ENCODE measurements around the gene NCOR1.

NCOR1 gene

GRCh38 chr17:16187642-16188041, 27.7 kb downstream of the NCOR1 start:
- TF ChIP-seq CTCF (IDR thresholded peaks at IDR 0.05; ENCODE audit: low read depth, low read length, poor library complexity, severe bottlenecking), result no peak
- no peak for TF ChIP-seq EZH2phosphoT487 (IDR thresholded peaks at IDR 0.05; ENCODE audit: borderline replicate concordance, low read length)
- H3K27ac ChIP-seq (ENCODE audit: low read depth, low read length), result no peak overlapping the region
- H3K9me3 ChIP-seq (ENCODE audit: control insufficient read depth, insufficient read depth, low read length), result no peaks in the 10 kb centered on the region
- H3K4me3 ChIP-seq (ENCODE audit: low read length), result no peak overlapping the region
- no peaks in the 10 kb centered on the region; the same call in 1 of the 2 replicates for H4K20me1 ChIP-seq (ENCODE audit: control insufficient read depth, insufficient read depth, low read depth, low read length)
- no peaks in the 10 kb centered on the region for H3F3A ChIP-seq (ENCODE audit: control insufficient read depth, insufficient read depth)
- H3K36me3 ChIP-seq (ENCODE audit: control insufficient read depth, low read length), result peaks cover 42% of the 10 kb centered on the region
- peaks cover 21% of the 10 kb centered on the region for H3K4me1 ChIP-seq (ENCODE audit: control insufficient read depth, low read length)
- H3K79me2 ChIP-seq (ENCODE audit: control insufficient read depth, low read length), result peaks cover 65% of the 10 kb centered on the region
- H3K27me3 ChIP-seq (ENCODE audit: control insufficient read depth, low read length), result no peaks in the 10 kb centered on the region
- H3K9me2 ChIP-seq (replicated peaks; ENCODE audit: control insufficient read depth, low read length), result no peaks in the 10 kb centered on the region
- H3K4me2 ChIP-seq (ENCODE audit: low read length), result no peak overlapping the region

GRCh38 chr17:16181581-16181980, 33.8 kb downstream of the NCOR1 start:
- no peaks in the 10 kb centered on the region for H3K9me3 ChIP-seq (ENCODE audit: control insufficient read depth, insufficient read depth, low read length)
- no peak overlapping the region for H3K4me2 ChIP-seq (ENCODE audit: low read length)
- H3K27ac ChIP-seq (ENCODE audit: low read depth, low read length), result no peak overlapping the region
- H4K20me1 ChIP-seq (ENCODE audit: control insufficient read depth, insufficient read depth, low read depth, low read length), result no peaks in the 10 kb centered on the region; the same call in 1 of the 2 replicates
- peaks cover 3% of the 10 kb centered on the region for H3K4me1 ChIP-seq (ENCODE audit: control insufficient read depth, low read length)
- no peaks in the 10 kb centered on the region for H3K9me2 ChIP-seq (replicated peaks; ENCODE audit: control insufficient read depth, low read length)
- H3K27me3 ChIP-seq (ENCODE audit: control insufficient read depth, low read length), result no peaks in the 10 kb centered on the region
- TF ChIP-seq EZH2phosphoT487 (IDR thresholded peaks at IDR 0.05; ENCODE audit: borderline replicate concordance, low read length), result no peak
- TF ChIP-seq CTCF (IDR thresholded peaks at IDR 0.05; ENCODE audit: low read depth, low read length, poor library complexity, severe bottlenecking), result no peak
- H3K79me2 ChIP-seq (ENCODE audit: control insufficient read depth, low read length), result peaks cover 69% of the 10 kb centered on the region
- no peaks in the 10 kb centered on the region for H3F3A ChIP-seq (ENCODE audit: control insufficient read depth, insufficient read depth)
- H3K36me3 ChIP-seq (ENCODE audit: control insufficient read depth, low read length), result peaks cover 26% of the 10 kb centered on the region
- H3K4me3 ChIP-seq (ENCODE audit: low read length), result no peak overlapping the region

DNA sequence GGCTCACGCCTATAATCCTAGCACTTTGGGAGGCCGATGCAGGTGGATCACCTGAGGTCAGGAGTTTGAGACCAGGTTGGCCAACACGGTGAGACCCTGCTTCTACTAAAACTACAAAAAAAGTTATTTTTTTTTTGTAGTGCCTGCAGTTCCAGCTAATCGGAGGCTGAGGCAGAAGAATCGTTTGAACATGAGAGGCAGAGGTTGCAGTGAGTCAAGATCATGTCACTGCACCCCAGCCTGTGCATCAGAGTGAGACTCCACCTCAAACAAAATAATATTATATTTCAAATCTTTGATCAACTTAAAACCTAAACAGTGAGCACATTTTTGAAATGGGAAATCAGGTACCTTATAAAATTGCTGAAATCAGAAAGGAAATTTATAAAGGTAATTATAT, 36.5 kb downstream of the NCOR1 start:
- TF ChIP-seq CTCF (IDR thresholded peaks at IDR 0.05; ENCODE audit: low read depth, low read length, poor library complexity, severe bottlenecking), result no peak
- no peak for TF ChIP-seq EZH2phosphoT487 (IDR thresholded peaks at IDR 0.05; ENCODE audit: borderline replicate concordance, low read length)
- Histone ChIP-seq H3K36me3 (ENCODE audit: control insufficient read depth, low read length) (peaks cover 5% of the 10 kb centered on the region), H4K20me1 (ENCODE audit: control insufficient read depth, insufficient read depth, low read depth, low read length) (no peaks in the 10 kb centered on the region), H3F3A (ENCODE audit: control insufficient read depth, insufficient read depth) (no peaks in the 10 kb centered on the region), H3K79me2 (ENCODE audit: control insufficient read depth, low read length) (peaks cover 74% of the 10 kb centered on the region), H3K4me3 (ENCODE audit: low read length) (no peak overlapping the region), H3K9me2 (replicated peaks; ENCODE audit: control insufficient read depth, low read length) (no peaks in the 10 kb centered on the region), H3K9me3 (ENCODE audit: control insufficient read depth, insufficient read depth, low read length) (no peaks in the 10 kb centered on the region), H3K27ac (ENCODE audit: low read depth, low read length) (no peak overlapping the region), H3K4me1 (ENCODE audit: control insufficient read depth, low read length) (peaks cover 3% of the 10 kb centered on the region), H3K4me2 (ENCODE audit: low read length) (no peak overlapping the region), H3K27me3 (ENCODE audit: control insufficient read depth, low read length) (no peaks in the 10 kb centered on the region)
